ENCODE data around the gene METTL22.

DNA sequence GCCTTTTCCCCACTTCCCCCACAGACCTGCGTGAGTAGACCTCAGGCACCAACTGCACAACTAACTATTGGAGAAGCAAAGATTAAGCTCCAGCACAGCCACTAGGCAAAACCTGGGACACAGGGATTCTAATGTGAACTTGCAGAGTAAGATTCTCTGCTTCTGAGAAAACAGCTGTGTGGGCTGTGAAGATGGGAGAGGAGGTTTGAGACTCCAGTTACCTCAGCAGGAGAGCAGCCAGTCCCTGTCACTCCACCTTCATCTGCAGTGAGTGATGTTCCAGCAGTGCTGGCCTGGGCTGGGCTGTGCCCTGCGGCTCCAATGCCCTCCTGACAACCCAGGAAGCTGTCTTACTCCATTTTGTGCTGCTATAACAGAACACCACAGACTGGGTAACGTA is 34.9 kb downstream of the METTL22 start:
- TF ChIP-seq POLR2A (IDR thresholded peaks at IDR 0.05; ENCODE audit: low read depth, low read length) = no peak
- TF ChIP-seq E2F8 (IDR thresholded peaks at IDR 0.05; ENCODE audit: low read depth, partially characterized antibody) = no peak
- TF ChIP-seq, protein P1, sequence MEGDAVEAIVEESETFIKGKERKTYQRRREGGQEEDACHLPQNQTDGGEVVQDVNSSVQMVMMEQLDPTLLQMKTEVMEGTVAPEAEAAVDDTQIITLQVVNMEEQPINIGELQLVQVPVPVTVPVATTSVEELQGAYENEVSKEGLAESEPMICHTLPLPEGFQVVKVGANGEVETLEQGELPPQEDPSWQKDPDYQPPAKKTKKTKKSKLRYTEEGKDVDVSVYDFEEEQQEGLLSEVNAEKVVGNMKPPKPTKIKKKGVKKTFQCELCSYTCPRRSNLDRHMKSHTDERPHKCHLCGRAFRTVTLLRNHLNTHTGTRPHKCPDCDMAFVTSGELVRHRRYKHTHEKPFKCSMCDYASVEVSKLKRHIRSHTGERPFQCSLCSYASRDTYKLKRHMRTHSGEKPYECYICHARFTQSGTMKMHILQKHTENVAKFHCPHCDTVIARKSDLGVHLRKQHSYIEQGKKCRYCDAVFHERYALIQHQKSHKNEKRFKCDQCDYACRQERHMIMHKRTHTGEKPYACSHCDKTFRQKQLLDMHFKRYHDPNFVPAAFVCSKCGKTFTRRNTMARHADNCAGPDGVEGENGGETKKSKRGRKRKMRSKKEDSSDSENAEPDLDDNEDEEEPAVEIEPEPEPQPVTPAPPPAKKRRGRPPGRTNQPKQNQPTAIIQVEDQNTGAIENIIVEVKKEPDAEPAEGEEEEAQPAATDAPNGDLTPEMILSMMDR (IDR thresholded peaks at IDR 0.05 in 2 of 3, conservative IDR thresholded peaks at IDR 0.05 in 1 of 3; ENCODE audit: control insufficient read depth in 2 of 3, extremely low read depth in 1 of 3, insufficient read depth in 1 of 3, low read depth in 3 of 3, low read length in 3 of 3) = no peak
- no peak for TF ChIP-seq TARDBP (IDR thresholded peaks at IDR 0.05; ENCODE audit: borderline replicate concordance)
- TF ChIP-seq POLR2AphosphoS5 (IDR thresholded peaks at IDR 0.05; ENCODE audit: low read length) = no peak
- no peak for TF ChIP-seq KAT2A (conservative IDR thresholded peaks at IDR 0.05; ENCODE audit: control insufficient read depth, low read depth, low read length)
- TF ChIP-seq, protein P2, sequence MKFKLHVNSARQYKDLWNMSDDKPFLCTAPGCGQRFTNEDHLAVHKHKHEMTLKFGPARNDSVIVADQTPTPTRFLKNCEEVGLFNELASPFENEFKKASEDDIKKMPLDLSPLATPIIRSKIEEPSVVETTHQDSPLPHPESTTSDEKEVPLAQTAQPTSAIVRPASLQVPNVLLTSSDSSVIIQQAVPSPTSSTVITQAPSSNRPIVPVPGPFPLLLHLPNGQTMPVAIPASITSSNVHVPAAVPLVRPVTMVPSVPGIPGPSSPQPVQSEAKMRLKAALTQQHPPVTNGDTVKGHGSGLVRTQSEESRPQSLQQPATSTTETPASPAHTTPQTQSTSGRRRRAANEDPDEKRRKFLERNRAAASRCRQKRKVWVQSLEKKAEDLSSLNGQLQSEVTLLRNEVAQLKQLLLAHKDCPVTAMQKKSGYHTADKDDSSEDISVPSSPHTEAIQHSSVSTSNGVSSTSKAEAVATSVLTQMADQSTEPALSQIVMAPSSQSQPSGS (IDR thresholded peaks at IDR 0.05; ENCODE audit: low read length) = no peak
- no peak for TF ChIP-seq KDM1A (IDR thresholded peaks at IDR 0.05; ENCODE audit: borderline replicate concordance)
- TF ChIP-seq RFX5 (IDR thresholded peaks at IDR 0.05; ENCODE audit: low read depth, low read length) = no peak
- TF ChIP-seq NFXL1 (IDR thresholded peaks at IDR 0.05; ENCODE audit: borderline replicate concordance) = no peak
- no peak for TF ChIP-seq NR2C2 (IDR thresholded peaks at IDR 0.05; ENCODE audit: borderline replicate concordance, control insufficient read depth, insufficient read length, low read depth)
- no peak for TF ChIP-seq TAF1 (IDR thresholded peaks at IDR 0.05; ENCODE audit: borderline replicate concordance, low read depth, low read length)
- no peak for TF ChIP-seq PRDM15 (CRISPR knock-in tag; IDR thresholded peaks at IDR 0.05)

All from GM12878 (cell line).